H9 (cell line): ENCODE measurements around the gene JARID2. TPM values are rescaled to one million over a fixed set of nuclear protein-coding genes. Genes with fewer than 3 reads are reported as not detected.

ENCODE experiments used
- DNase-seq: peaks from one replicate; pipeline ENCODE4 v3.0.0-alpha.2; 2017
- H2AFZ ChIP-seq: one replicate; pipeline ENCODE4 v1.6.1; 2013; ENCODE audit warnings: mild to moderate bottlenecking, low read length, control low read depth, moderate library complexity
- H2AK5ac ChIP-seq: 2 replicates; pipeline ENCODE4 v1.6.1; 2013; ENCODE audit warnings: low read length, control low read depth, mixed read lengths; ENCODE audit not compliant: insufficient read length
- H2BK120ac ChIP-seq: one replicate; pipeline ENCODE4 v1.6.1; 2013; ENCODE audit warnings: low read depth, mild to moderate bottlenecking, low read length, control low read depth, inconsistent platforms; ENCODE audit not compliant: poor library complexity, severe bottlenecking
- H2BK12ac ChIP-seq: 2 replicates; pipeline ENCODE4 v1.6.1; 2013; ENCODE audit warnings: low read length, control low read depth, mixed read lengths, low read depth; ENCODE audit not compliant: insufficient read length
- H2BK15ac ChIP-seq: 2 replicates; pipeline ENCODE4 v1.6.1; 2013; ENCODE audit warnings: low read depth, low read length, control low read depth
- H2BK20ac ChIP-seq: one replicate; pipeline ENCODE4 v1.6.1; 2013; ENCODE audit warnings: low read depth, mild to moderate bottlenecking, low read length, control low read depth, inconsistent platforms; ENCODE audit not compliant: poor library complexity, severe bottlenecking
- H2BK5ac ChIP-seq: 2 replicates; pipeline ENCODE4 v1.6.1; 2013; ENCODE audit warnings: low read length, control low read depth, mixed read lengths; ENCODE audit not compliant: insufficient read length
- H3K14ac ChIP-seq: 2 replicates; pipeline ENCODE4 v1.6.1; 2013; ENCODE audit warnings: low read length, control low read depth; ENCODE audit not compliant: insufficient read depth
- H3K18ac ChIP-seq: 2 replicates; pipeline ENCODE4 v1.6.1; 2013; ENCODE audit warnings: low read depth, mild to moderate bottlenecking, mixed read lengths, low read length, control low read depth; ENCODE audit not compliant: insufficient read length
- H3K23ac ChIP-seq: 2 replicates; pipeline ENCODE4 v1.6.1; 2013; ENCODE audit warnings: low read length, control low read depth, mixed read lengths, low read depth; ENCODE audit not compliant: insufficient read length
- H3K23me2 ChIP-seq: 2 replicates; pipeline ENCODE4 v1.6.1; 2013; ENCODE audit warnings: low read depth, mild to moderate bottlenecking, mixed read lengths, low read length, control low read depth; ENCODE audit not compliant: insufficient read length, poor library complexity, severe bottlenecking
- H3K27ac ChIP-seq: 2 replicates; pipeline ENCODE4 v1.5.1; 2013; ENCODE audit warnings: low read length, control low read depth, mixed read lengths, low read depth; ENCODE audit not compliant: insufficient read length
- H3K27me3 ChIP-seq: 2 replicates; pipeline ENCODE4 v1.6.1; 2013; ENCODE audit warnings: low read length, control low read depth, inconsistent platforms; ENCODE audit not compliant: insufficient read depth
- H3K4ac ChIP-seq: 2 replicates; pipeline ENCODE4 v1.6.1; 2013; ENCODE audit warnings: low read depth, mild to moderate bottlenecking, control low read depth, inconsistent platforms, low read length, moderate library complexity
- H3K4me1 ChIP-seq: 2 replicates; pipeline ENCODE4 v1.6.1; 2013; ENCODE audit warnings: low read length, control low read depth, inconsistent platforms; ENCODE audit not compliant: insufficient read depth
- H3K4me2 ChIP-seq: 2 replicates; pipeline ENCODE4 v1.6.1; 2013; ENCODE audit warnings: low read length, control low read depth, mixed read lengths; ENCODE audit not compliant: insufficient read length, insufficient read depth
- H3K56ac ChIP-seq: 2 replicates; pipeline ENCODE4 v1.6.1; 2013; ENCODE audit warnings: low read depth, mild to moderate bottlenecking, mixed read lengths, low read length, control low read depth; ENCODE audit not compliant: insufficient read length
- H3K79me1 ChIP-seq: 2 replicates; pipeline ENCODE4 v1.6.1; 2013; ENCODE audit warnings: low read depth, mild to moderate bottlenecking, moderate library complexity, low read length, control low read depth, inconsistent platforms; ENCODE audit not compliant: insufficient read depth, poor library complexity, severe bottlenecking
- H3K79me2 ChIP-seq: 2 replicates; pipeline ENCODE4 v1.6.1; 2013; ENCODE audit warnings: low read length, control low read depth, inconsistent platforms; ENCODE audit not compliant: insufficient read depth
- H3K9ac ChIP-seq: 2 replicates; pipeline ENCODE4 v1.6.1; 2013; ENCODE audit warnings: low read length, control low read depth, mixed read lengths; ENCODE audit not compliant: insufficient read length; ENCODE audit errors: extremely low read depth
- H3K9me3 ChIP-seq: one replicate; pipeline ENCODE4 v1.6.1; 2013; ENCODE audit warnings: low read depth, low read length, inconsistent platforms; ENCODE audit not compliant: control insufficient read depth
- H3T11ph ChIP-seq: one replicate; pipeline ENCODE4 v1.6.1; 2013; ENCODE audit warnings: mild to moderate bottlenecking, low read length, control low read depth, inconsistent platforms
- H4K20me1 ChIP-seq: one replicate; pipeline ENCODE4 v1.6.1; 2013; ENCODE audit not compliant: control insufficient read depth, insufficient read length, insufficient read depth
- H4K5ac ChIP-seq: 2 replicates; pipeline ENCODE4 v1.6.1; 2013; ENCODE audit warnings: low read depth, mild to moderate bottlenecking, mixed read lengths, low read length, control low read depth; ENCODE audit not compliant: insufficient read length
- H4K8ac ChIP-seq: replicated peaks from 2 replicates; pipeline ENCODE4 v1.6.1; 2013; ENCODE audit warnings: low read length, control low read depth, mixed read lengths, low read depth; ENCODE audit not compliant: insufficient read length
- H4K91ac ChIP-seq: 2 replicates; pipeline ENCODE4 v1.6.1; 2013; ENCODE audit warnings: low read depth, mild to moderate bottlenecking, moderate library complexity, mixed read lengths, low read length, control low read depth; ENCODE audit not compliant: insufficient read length
- H3K27ac Mint-ChIP-seq, 3 experiments: 2 replicates in 2 of 3; 3 replicates in 1 of 3; pipeline ENCODE4 v1.8.0; 2020 to 2021; ENCODE audit warnings: mixed read lengths in 3 of 3, mild to moderate bottlenecking in 1 of 3, moderate library complexity in 1 of 3
- H3K27me3 Mint-ChIP-seq: 2 replicates; pipeline ENCODE4 v1.8.0; 2021; ENCODE audit warnings: low read depth, mild to moderate bottlenecking, moderate library complexity, mixed read lengths
- H3K36me3 Mint-ChIP-seq, 3 experiments: 2 replicates in 2 of 3; 3 replicates in 1 of 3; pipeline ENCODE4 v1.8.0; 2020 to 2021; ENCODE audit warnings: low read depth in 3 of 3, mixed read lengths in 3 of 3; ENCODE audit not compliant: insufficient read depth in 1 of 3
- H3K4me1 Mint-ChIP-seq, 2 experiments: 2 replicates each; pipeline ENCODE4 v1.8.0; 2020; ENCODE audit warnings: mixed read lengths in 2 of 2
- H3K4me3 Mint-ChIP-seq, 2 experiments: 2 replicates in 1 of 2; 3 replicates in 1 of 2; pipeline ENCODE4 v1.8.0; 2020 to 2021; ENCODE audit warnings: mild to moderate bottlenecking in 2 of 2, mixed read lengths in 2 of 2, moderate library complexity in 1 of 2
- H3K9me3 Mint-ChIP-seq, 2 experiments: 2 replicates in 1 of 2; 3 replicates in 1 of 2; pipeline ENCODE4 v1.8.0; 2020; ENCODE audit warnings: mild to moderate bottlenecking in 2 of 2, mixed read lengths in 2 of 2, moderate library complexity in 1 of 2
- WGBS: extraction: QIAGEN DNeasy Blood & Tissue Kit; methylation state at CpG from one replicate; pipeline ENCODE4 v1.1.7; 2013; ENCODE audit warnings: missing lambda C conversion rate, low lambda C conversion rate, mixed read lengths; ENCODE audit not compliant: insufficient read length; ENCODE audit errors: extremely low coverage; 5-methylcytosine and 5-hydroxymethylcytosine counted together
- total RNA-seq: library from RNA; stranded (reverse); gene quantifications from 2 replicates; pipeline ENCODE4 v1.2.1, GENCODE V29; 2021
- TF ChIP-seq, protein P1 (sequence below): fragments of 200-600 bp; sonication (generic); conservative IDR thresholded peaks from 3 replicates; pipeline ENCODE4 v1.8.0; 2021; ENCODE audit warnings: antibody characterized with exemption, mild to moderate bottlenecking

The JARID2 gene
- total RNA-seq, 1 experiment from 2014 or later = 174 TPM

DNA sequence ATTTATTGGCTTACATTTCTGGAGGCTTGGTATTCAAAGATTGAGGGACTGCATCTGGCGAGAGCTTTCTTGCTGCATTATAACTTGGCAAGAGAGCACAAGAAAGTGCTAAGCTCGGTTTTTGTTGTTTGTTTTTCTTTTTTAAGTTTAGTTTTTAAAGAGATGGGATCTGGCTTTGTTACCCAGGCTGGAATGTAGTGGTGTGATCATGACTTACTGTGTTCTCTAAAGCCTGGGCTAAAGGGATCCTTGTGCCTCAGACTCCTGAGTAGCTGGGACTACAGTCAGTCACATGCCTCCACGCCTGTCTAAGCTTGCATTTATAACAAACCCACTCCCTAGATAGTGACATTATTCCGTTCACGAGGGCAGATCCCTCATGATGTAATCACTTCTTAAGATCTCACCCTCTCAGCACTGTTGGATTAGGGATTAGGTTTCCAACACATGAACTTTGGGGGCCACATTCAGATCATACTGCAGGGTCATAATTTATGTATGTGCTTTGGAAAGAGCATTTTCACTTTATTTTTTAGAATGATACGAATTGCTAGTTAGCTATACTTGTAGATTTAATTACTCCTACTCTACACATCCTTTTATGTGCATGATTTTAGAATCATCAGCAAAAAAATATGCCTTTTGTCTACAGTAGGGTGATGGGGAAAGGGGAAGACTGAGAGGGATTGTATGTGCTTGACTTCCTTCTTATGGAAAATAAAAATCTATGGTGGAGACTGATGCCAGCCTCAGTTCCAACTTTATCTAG is 167.8 kb downstream of the JARID2 start:
- Mint-ChIP-seq H3K4me1 (peaks cover 51 to 58% of the 10 kb centered on the region in 2 experiments), H3K27ac (peak overlapping the region in 1 of 3 experiments; percentile 19; a peak in 2 of 7 replicates), H3K27me3 (no peaks in the 10 kb centered on the region; the same call in 1 of the 2 replicates), H3K4me3 (no peak overlapping the region), H3K36me3 (peaks cover 65 to 73% (median 72%) of the 10 kb centered on the region in 3 experiments), H3K9me3 (peaks cover 20 to 36% of the 10 kb centered on the region in 2 experiments)
- WGBS = no CpG with 5 or more reads among the region's 6 CpGs
- Histone ChIP-seq H2BK20ac (no peak overlapping the region), H3K4me2 (no peak overlapping the region), H3K9me3 (no peaks in the 10 kb centered on the region), H3K79me1 (peaks cover 5% of the 10 kb centered on the region), H3K18ac (no peak overlapping the region), H2AK5ac (no peak overlapping the region), H3K14ac (no peak overlapping the region), H2AFZ (no peak overlapping the region), H3K23ac (no peak overlapping the region), H3K23me2 (no peaks in the 10 kb centered on the region), H3K4ac (no peak overlapping the region), H3K56ac (no peak overlapping the region), H4K20me1 (no peaks in the 10 kb centered on the region), H4K91ac (no peak overlapping the region), H2BK5ac (no peak overlapping the region), H3K79me2 (peaks cover 74% of the 10 kb centered on the region), H2BK12ac (no peak overlapping the region), H4K5ac (no peak overlapping the region), H3T11ph (no peak overlapping the region), H3K27ac (no peak overlapping the region), H4K8ac (no peak overlapping the region), H3K9ac (no peak overlapping the region), H3K4me1 (no peaks in the 10 kb centered on the region; the same call in 1 of the 2 replicates), H2BK120ac (no peak overlapping the region), H3K27me3 (no peaks in the 10 kb centered on the region), H2BK15ac (no peak overlapping the region)
- TF ChIP-seq, protein P1, sequence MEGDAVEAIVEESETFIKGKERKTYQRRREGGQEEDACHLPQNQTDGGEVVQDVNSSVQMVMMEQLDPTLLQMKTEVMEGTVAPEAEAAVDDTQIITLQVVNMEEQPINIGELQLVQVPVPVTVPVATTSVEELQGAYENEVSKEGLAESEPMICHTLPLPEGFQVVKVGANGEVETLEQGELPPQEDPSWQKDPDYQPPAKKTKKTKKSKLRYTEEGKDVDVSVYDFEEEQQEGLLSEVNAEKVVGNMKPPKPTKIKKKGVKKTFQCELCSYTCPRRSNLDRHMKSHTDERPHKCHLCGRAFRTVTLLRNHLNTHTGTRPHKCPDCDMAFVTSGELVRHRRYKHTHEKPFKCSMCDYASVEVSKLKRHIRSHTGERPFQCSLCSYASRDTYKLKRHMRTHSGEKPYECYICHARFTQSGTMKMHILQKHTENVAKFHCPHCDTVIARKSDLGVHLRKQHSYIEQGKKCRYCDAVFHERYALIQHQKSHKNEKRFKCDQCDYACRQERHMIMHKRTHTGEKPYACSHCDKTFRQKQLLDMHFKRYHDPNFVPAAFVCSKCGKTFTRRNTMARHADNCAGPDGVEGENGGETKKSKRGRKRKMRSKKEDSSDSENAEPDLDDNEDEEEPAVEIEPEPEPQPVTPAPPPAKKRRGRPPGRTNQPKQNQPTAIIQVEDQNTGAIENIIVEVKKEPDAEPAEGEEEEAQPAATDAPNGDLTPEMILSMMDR = no peak
- DNase-seq = no peak
